Right forelimb (tissue), 1 donor: ENCODE data around the gene NF2.
"Not testable (repeated sequence)": the region's sequence is repeated elsewhere in the genome, so short reads cannot be mapped to it uniquely, and the experiment has no call there.

Source experiments
- DNase-seq: peaks from one replicate; pipeline ENCODE4 v3.0.0-alpha.2; 2018

The NF2 gene

DNA sequence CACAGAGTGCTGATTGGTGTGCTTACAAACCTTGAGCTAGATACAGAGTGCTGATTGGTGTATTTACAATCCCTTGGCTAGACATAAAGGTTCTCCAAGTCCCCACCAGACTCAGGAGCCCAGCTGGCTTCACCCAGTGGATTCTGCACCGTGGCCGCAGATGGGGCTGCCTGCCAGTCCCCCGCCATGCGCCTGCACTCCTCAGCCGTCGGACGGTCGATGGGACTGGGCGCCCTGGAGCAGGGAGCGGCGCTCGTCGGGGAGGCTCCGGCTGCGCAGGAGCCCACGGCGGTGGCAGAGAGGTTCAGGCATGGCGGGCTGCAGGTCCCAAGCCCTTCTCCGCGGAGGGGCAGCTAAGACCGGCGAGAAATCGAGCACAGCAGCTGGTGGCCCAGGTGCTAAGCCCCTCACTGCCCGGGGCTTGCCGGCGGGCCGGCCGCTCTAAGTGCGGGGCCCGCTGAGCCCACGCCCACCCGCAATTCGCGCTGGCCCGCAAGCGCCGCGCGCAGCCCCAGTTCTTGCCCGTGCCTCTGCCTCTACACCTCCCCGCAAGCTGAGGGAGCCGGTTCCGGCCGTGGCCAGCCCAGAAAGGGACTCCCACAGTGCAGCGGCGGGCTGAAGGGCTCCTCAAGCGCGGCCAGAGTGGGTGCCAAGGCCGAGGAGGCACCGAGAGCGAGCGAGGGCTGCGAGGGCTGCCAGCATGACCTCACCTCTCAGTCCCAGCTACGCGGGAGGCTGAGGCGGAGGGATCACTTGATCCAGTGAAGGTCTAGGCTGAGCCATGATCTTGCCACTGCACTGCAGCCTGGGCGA, 5.4 kb upstream of the NF2 start:
- DNase-seq, result not testable (repeated sequence)

DNA sequence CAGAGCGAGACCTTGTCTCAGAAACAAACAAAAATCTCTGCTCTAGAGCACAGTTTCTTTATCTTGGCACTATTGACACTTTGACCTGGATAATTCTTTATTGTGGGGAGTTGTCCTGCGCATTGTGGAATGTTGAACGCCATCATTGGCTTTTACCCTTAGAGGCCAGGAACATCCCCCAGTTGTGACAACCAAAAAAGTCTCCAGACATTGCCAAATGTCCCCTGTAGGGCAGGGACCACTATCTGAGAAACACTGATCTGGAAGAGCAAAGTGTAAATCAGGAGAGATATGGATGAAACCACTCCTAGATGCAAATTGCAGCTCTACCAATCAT, 4.8 kb upstream of the NF2 start:
- DNase-seq, result no peak

DNA sequence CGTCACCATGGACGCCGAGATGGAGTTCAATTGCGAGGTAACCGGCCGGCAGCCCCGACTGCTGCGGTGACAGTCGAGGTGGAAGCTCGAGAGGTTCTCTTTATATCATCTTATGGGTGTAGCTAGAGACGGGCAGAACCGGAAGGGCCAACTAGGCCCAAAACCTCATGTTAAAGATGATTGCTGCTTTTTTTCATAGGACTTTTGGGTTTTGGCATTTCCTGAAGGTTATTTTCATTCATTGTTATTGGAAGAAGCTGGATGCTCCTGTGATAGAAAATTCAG, 585 bp downstream of the NF2 start:
- DNase-seq, result no peak

DNA sequence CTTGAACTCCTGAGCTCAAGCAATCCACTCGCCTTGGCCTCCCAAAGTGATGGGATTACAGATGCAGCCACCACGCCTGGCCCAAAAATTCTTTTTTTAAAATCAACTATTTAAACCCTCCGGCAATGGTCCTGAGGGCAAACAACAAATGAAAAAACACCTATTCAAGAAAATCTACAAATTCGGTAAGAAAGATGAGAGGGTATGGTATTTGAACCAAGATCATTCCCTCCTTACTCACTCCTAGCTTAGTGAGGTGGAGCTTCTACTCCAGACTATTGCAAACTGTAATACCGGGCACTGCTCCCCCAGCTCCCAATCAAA, 2.1 kb downstream of the NF2 start:
- no peak for DNase-seq

DNA sequence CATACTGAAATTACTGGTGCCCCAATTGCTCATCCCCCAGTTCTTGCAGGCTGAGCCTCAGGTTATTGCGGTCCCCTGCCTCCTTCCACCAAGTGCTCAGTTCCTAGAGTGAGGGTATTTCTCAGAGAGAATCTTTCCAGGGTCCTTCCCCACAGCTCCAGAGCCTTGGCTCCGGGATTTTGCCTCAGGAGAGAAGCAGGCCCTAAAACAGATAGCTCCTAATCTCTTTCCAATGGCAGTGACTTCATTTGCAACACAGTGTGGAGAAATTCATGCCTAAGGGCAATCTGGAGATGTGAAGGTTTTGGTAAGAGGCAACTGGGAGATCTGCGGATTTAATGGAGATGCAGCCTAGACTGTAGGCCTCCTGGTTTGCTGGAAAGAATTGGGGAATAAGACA, 2.9 kb downstream of the NF2 start:
- DNase-seq, result no peak

- no peak for DNase-seq
Observed at GRCh38 chr22:29607426-29607825, 4.0 kb downstream of the NF2 start.

DNA sequence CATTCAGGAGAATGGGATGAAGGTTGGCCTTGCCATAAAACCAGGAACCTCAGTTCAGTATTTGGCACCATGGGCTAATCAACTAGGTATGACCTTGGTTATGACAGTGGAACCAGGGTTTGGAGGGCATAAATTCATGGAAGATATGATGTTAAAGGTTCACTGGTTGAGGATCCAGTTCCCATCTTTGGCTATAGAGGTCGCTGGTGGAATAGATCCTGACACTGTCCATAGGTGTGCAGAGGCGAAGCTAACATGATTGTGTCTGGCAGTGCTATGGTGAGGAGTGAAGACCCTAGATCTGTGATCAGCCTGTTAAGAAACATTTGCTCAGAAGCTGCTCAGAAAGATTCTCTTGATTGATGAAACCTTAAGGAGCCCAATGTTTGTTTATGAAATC, 5.7 kb downstream of the NF2 start:
- no peak for DNase-seq

DNA sequence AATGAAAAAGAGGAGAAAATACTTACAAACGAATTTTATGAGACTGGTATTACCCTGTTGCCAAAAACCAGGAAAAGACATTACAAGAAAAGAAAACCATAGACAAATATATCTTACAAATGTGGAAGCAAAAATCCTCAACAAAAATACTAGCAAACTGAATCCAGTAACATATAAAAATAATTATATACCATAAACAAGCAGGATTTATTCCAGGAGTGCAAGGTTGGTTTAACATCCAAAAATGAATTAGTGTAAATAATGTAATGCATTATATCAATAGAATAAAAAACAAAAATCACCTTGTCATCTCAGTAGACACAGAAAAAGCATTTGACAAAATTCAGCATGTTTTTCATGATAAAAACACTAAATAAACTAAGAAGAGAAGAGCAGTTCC, 7.3 kb downstream of the NF2 start:
- DNase-seq, result no peak

DNA sequence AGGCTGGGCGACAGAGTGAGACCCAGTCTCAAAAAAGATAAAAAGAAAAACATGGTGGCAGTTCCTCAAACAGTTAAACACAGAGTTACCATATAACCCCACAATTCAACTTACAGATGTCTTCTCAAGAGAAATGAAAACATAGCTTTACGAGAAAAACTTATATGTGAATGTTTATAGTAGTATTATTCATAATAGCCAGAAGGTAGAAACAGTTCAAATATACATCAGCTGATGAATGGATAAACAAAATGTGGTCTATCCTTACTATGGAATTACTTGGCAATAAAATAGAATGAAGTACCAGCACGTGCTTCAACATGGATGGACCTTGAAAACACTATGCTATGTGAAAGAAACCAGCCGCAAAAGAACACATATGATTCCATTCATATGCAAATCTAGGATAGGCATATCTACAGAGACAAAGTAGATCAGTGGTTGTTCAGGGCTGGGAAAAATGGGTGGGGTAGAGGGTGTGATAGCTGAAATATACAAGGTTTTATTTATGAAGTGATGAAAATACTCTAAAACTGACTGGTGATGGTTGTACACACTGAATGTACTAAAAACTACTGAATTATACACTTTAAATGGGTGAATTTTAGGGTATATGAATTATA, 12.4 kb downstream of the NF2 start:
- DNase-seq, result no peak

- DNase-seq, result no peak
Observed at GRCh38 chr22:29617922-29618629, 14.6 kb downstream of the NF2 start.

DNA sequence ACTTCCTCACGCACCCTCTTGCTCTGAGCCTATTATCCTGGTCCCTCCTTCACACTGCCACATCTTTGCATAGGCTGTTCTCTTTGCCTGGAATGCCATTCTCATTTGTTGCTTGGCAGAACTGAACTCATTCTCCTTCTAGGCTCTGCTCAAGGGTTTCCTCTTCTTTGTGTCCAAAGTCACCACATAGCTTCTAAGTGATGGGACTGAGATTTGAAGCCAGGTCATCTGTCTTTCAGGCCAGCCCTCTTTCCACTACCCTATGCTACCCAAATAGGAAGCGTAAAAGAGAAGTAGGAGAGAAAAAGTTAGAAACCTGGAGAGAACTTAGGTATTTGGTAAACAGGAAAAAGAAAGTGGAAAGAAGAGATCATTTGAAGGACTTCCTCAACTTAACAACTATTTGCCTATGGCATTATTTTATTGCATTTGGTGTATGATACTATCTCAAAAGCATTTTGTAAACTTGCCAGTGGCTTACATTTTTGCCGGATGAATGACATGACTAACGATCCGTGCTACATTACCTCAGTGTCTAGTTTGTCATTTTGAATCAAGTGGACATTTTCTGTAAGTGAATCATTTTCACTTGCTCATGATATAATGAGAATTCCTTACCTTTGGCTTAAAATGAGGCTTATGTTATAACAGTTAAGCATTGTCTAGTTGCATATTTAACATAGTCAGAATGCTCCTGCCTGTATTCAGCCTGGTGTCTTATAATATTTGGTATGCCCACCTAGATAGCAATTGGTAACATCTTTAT, 18.5 kb downstream of the NF2 start:
- DNase-seq, result no peak

DNA sequence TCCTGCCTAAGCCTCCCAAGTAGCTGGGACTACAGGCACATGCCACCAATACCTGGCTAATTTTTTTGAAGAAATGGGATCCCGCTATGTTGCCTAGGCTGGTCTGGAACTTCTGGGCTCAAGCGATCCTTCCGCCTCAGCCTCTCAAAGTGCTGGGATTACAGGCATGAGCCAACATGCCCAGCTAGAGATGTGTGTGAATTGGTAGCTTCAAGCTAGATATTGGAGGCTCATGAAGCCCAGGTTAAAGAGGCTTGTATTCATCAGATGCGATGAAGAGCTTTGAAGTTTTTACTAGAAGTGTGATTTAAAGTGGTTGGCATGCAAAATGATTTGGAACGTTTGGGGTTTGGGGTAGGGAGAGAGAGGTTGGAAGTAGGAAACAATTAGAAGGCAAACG, 19.6 kb downstream of the NF2 start:
- DNase-seq, result no peak

- no peak for DNase-seq
Observed at GRCh38 chr22:29623553-29624169, 20.2 kb downstream of the NF2 start.

- DNase-seq, result no peak
Observed at GRCh38 chr22:29625090-29625825, 21.8 kb downstream of the NF2 start.

- no peak for DNase-seq
Observed at GRCh38 chr22:29626497-29627195, 23.2 kb downstream of the NF2 start.

GRCh38 chr22:29627196-29627535, 23.7 kb downstream of the NF2 start:
- DNase-seq, result no peak

DNA sequence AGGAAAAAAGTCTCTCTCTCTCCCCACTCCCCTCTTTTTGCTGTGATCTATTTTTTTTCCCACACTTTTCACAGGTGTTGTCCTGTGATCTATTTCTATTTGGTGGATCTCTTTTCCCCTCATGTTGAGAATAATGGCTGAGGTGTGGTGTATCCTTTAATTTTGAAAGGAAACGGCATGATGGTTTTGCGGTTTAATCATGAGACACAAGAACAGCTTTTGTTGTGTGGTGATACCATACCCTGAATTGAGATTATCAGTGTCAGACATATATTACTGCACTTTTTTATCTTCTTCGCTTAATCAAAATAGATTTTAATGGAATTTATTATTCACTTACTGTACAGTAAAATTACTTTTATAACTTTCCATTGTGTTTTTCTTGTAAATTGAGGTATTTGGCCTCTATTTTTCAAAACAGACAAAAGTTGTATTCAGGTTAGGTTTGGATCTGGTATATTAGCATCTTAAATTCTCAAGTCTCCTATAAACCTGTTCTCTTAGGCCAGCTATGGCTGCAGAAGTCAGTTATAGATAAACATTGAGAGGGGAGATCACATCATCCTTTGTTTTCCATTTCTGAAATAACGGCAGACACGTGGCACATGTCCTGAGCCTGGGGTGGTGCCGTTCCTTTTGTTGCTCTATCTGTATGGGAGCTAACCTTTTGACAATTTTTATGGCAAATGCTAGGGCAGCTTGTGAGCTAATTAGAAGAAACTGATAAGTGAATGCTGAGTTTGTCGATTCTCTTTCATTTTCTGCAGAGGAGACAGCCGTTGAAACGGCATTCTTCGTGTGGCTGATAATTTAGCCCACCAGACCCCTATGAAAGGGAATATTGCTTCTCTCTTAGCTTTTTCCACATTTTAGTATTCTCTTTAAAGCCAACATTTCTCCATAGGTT, 25.8 kb downstream of the NF2 start:
- DNase-seq, result no peak

DNA sequence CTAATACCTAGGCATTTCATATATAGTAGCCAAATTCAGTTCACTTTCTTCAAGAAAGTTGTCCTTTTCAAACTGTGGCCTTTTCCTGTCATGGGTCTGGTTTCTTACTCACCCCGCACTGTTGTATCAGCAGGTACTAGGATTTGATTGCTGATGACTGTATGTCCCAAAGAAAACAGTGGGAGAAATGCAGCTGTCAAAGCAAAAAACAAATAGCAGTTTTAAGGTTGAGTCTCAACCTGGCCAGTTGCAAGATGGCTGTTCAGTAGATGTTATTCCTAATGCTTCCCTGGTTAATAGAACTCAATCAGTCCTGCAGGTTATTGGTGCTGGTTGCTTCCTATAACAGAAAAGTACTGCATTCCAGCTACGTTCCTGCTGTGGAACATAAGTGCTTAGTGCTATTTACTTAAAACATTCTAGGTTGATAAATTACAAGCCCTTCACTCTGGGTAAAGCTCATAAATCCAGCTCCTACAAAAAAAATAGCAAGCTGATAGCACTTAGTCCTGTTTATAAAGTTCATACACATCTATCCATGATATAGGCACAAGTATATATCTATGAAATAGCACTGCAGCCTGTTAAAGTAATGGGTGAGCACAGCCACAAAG, 26.6 kb downstream of the NF2 start:
- DNase-seq, result no peak

GRCh38 chr22:29630987-29631386, 27.6 kb downstream of the NF2 start:
- no peak for DNase-seq

DNA sequence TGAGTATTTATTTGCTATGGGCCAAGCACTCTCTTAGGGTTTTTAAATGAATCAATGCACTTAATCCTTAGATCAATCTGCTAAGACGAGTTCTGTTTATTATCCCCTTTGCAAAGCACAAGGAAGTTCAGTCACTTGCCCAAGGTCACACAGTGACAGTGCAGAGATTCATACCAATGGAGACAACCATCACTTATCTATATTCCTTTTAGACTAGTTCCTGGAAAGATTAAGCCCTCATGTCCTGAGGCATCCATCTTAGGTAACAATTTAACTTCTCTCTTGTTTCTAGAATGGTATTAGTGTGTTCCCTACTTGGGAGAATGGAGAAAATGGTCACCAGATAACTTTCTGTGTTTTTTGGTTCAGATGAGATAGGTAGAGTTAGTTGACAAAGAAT, 28.3 kb downstream of the NF2 start:
- no peak for DNase-seq

GRCh38 chr22:29632672-29633071, 29.2 kb downstream of the NF2 start:
- DNase-seq, result no peak
